Common myeloid progenitor, CD34-positive (primary cell): ENCODE measurements around the gene GATAD1.

Source experiments
- CTCF ChIA-PET: fragments of 350-600 bp; sonication (Branson Sonifier 250); formaldehyde crosslinking; loops from one replicate; lab custom pipeline; 2021; ENCODE audit warnings: antibody characterized with exemption; lab: Charles Lee
- POLR2A ChIA-PET: fragments of 350-600 bp; sonication (Branson Sonifier 250); formaldehyde crosslinking; loops from one replicate; lab custom pipeline; 2021; ENCODE audit warnings: antibody characterized with exemption; lab: Charles Lee
- DNase-seq, 3 donors: peaks; one replicate each; pipeline versions ENCODE4 v3.0.0 to v3.0.0-alpha.2; 2013
- H3K27ac ChIP-seq, 2 experiments: 1 replicate in 1 of 2; 2 replicates in 1 of 2; pipeline ENCODE4 v1.7.0; 2013; ENCODE audit warnings: inconsistent platforms in 2 of 2, low read length in 2 of 2, mild to moderate bottlenecking in 2 of 2, low read depth in 1 of 2, moderate library complexity in 1 of 2; ENCODE audit not compliant: severe bottlenecking in 2 of 2, insufficient read depth in 1 of 2, poor library complexity in 1 of 2
- H3K27me3 ChIP-seq, 5 experiments: replicated peaks in 2 of 5; 1 replicate in 3 of 5; 2 replicates in 2 of 5; pipeline versions ENCODE4 v1.6.1 to v1.7.0; 2013; ENCODE audit warnings: low read length in 4 of 5, mild to moderate bottlenecking in 2 of 5, moderate library complexity in 2 of 5, inconsistent platforms in 1 of 5; ENCODE audit not compliant: insufficient read depth in 5 of 5, control insufficient read depth in 4 of 5
- H3K36me3 ChIP-seq, 4 experiments: 1 replicate in 2 of 4; 2 replicates in 2 of 4; pipeline versions ENCODE4 v1.6.1 to v1.7.0; 2013; ENCODE audit warnings: low read length in 3 of 4, control low read depth in 1 of 4, mild to moderate bottlenecking in 1 of 4; ENCODE audit not compliant: control insufficient read depth in 4 of 4, insufficient read depth in 4 of 4
- H3K4me1 ChIP-seq, 4 experiments: 1 replicate in 3 of 4; 2 replicates in 1 of 4; pipeline versions ENCODE4 v1.6.1 to v1.7.1; 2013; ENCODE audit warnings: low read length in 3 of 4, mild to moderate bottlenecking in 3 of 4, control low read depth in 1 of 4, inconsistent platforms in 1 of 4, moderate library complexity in 1 of 4; ENCODE audit not compliant: control insufficient read depth in 4 of 4, insufficient read depth in 4 of 4; ENCODE audit errors: control extremely low read depth in 1 of 4
- H3K4me3 ChIP-seq, 7 experiments: 1 replicate in 4 of 7; 2 replicates in 3 of 7; pipeline versions ENCODE4 v1.5.1 to v1.7.0; 2013; ENCODE audit warnings: mild to moderate bottlenecking in 7 of 7, low read length in 6 of 7, moderate library complexity in 6 of 7, inconsistent platforms in 2 of 7, low read depth in 2 of 7, control low read depth in 1 of 7; ENCODE audit not compliant: insufficient read depth in 4 of 7, control insufficient read depth in 1 of 7; ENCODE audit errors: extremely low read depth in 1 of 7
- H3K9me3 ChIP-seq, 5 experiments: 1 replicate in 4 of 5; 2 replicates in 1 of 5; pipeline versions ENCODE4 v1.6.1 to v1.7.1; 2013; ENCODE audit warnings: low read length in 4 of 5, mild to moderate bottlenecking in 2 of 5, inconsistent platforms in 1 of 5, low read depth in 1 of 5, moderate library complexity in 1 of 5; ENCODE audit not compliant: control insufficient read depth in 4 of 5, insufficient read depth in 2 of 5; ENCODE audit errors: control extremely low read depth in 1 of 5
- WGBS: methylation state at CpG from one replicate; pipeline ENCODE4 v1.1.5; 2013; ENCODE audit not compliant: insufficient coverage; 5-methylcytosine and 5-hydroxymethylcytosine counted together

Gene GATAD1

DNA sequence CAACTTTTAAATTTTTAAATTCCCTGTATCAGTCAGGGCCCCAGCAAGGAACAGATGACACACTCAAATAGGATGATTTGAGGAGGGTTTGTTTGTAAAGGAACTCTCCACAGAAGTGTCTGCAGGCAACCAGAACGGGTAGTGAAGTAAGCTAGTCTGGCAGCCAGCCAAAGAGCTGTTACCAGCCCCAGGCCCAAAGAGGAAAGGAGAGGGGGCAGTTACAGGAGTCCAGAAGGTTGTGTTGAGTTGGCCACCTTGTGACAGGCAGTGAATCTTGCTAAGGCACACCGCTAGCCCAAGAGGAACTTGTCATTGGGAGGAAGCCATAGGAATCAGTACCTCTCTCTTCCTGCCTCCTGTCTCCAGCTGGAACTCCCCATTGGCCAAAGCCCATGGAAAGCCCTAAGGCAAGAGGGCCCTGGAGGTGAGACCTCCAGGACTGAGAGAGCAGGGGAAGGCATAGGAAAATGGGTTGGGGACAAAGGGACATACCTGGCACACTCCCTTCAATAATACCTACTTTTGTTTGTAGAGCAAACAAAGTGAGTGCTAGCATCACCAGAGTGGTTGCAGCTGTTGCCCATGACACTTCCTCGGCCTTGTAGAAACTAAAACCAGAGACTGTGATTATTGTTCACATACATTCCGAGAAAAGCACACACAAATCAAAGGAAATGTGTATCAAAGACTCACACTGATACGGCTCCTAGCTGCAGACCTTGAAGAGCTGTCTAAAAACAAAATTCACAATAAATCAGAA is 25.4 kb upstream of the GATAD1 start:
- no peak overlapping the region for H3K27ac ChIP-seq
- peaks cover 7 to 34% (median 25%) of the 10 kb centered on the region in 4 experiments for H3K4me1 ChIP-seq
- WGBS, result 45% methylated on average over 4 of the region's 5 CpGs
- H3K9me3 ChIP-seq, result no peaks in the 10 kb centered on the region
- ChIA-PET CTCF (interaction anchor here (1.0 to 2.4 kb wide), 3 partner anchors 9 to 26 kb away, joined by 3 to 13 read pairs (median 7); partner anchors contain the start of gene GATAD1), POLR2A (no interaction called here)
- DNase-seq, result peak in 2 of 3 donors; percentile 63 to 65
- no peaks in the 10 kb centered on the region for H3K27me3 ChIP-seq
- H3K36me3 ChIP-seq, result no peaks in the 10 kb centered on the region
- H3K4me3 ChIP-seq, result no peak overlapping the region

DNA sequence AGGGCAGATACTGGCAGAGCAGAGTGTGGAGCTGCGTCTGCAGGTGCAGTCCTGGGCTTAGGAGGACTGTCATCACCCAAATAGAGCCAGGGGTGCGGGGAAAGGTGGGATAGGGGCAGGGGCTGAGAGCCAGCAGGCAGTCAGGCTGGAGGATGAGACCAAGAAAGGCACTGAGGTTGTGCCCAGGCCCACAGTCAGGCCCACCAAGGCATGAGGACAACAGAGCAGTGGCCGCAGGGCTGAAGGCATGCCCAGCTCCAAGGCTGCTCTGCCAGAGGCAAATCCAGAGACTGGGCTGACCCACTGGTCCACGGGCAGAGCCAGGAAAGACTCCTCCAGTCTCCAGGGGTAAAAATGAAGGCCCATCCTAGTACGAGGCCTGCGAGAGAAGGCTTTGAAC is 24.4 kb upstream of the GATAD1 start:
- no peaks in the 10 kb centered on the region for H3K9me3 ChIP-seq
- no peaks in the 10 kb centered on the region for H3K36me3 ChIP-seq
- no peaks in the 10 kb centered on the region for H3K27me3 ChIP-seq
- peaks cover 7 to 34% (median 25%) of the 10 kb centered on the region in 4 experiments for H3K4me1 ChIP-seq
- no peak overlapping the region for H3K27ac ChIP-seq
- ChIA-PET CTCF (interaction anchor here (1.5 to 4.2 kb wide), 4 partner anchors 8 to 25 kb away, joined by 5 to 36 read pairs (median 10); partner anchors contain the start of gene GATAD1), POLR2A (no interaction called here)
- no peak overlapping the region for H3K4me3 ChIP-seq
- 100% methylated on average over 6 of the region's 6 CpGs for WGBS
- DNase-seq, result no peak

DNA sequence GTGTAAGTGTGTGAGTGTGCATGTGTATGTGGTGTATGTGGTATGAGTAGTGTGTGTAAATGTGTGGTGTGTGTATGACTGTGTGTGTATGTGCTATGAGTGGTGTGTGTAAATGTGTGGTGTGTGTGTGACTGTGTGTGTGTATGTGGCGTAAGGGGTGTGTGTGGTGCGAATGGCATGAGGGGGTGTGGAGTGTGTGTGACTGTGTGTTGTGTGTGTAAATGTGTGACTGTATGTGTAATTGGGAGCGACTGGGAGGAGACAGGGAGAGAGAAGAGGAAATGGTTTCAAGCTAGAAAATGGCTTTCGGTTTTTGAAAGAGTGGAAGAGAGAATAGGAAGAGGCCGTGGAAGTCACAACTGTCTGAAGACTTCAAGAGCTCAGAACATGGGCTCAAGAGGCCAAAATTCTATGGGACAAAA is 23.6 kb upstream of the GATAD1 start:
- peak overlapping the region in 1 of 2 experiments; percentile 36 for H3K27ac ChIP-seq
- peak in 1 of 3 donors; percentile 14 for DNase-seq
- peak overlapping the region in 2 of 7 experiments; percentile 65 to 86 for H3K4me3 ChIP-seq
- no peaks in the 10 kb centered on the region for H3K9me3 ChIP-seq
- WGBS, result 68% methylated on average over 5 of the region's 5 CpGs
- H3K27me3 ChIP-seq, result no peaks in the 10 kb centered on the region
- ChIA-PET POLR2A (no interaction called here), CTCF (interaction anchor here (0.6 to 4.2 kb wide), 13 partner anchors 9 to 460 kb away, joined by 3 to 36 read pairs (median 4); partner anchors contain the start of gene GATAD1)
- peaks cover 7 to 34% (median 25%) of the 10 kb centered on the region in 4 experiments for H3K4me1 ChIP-seq
- no peaks in the 10 kb centered on the region for H3K36me3 ChIP-seq

DNA sequence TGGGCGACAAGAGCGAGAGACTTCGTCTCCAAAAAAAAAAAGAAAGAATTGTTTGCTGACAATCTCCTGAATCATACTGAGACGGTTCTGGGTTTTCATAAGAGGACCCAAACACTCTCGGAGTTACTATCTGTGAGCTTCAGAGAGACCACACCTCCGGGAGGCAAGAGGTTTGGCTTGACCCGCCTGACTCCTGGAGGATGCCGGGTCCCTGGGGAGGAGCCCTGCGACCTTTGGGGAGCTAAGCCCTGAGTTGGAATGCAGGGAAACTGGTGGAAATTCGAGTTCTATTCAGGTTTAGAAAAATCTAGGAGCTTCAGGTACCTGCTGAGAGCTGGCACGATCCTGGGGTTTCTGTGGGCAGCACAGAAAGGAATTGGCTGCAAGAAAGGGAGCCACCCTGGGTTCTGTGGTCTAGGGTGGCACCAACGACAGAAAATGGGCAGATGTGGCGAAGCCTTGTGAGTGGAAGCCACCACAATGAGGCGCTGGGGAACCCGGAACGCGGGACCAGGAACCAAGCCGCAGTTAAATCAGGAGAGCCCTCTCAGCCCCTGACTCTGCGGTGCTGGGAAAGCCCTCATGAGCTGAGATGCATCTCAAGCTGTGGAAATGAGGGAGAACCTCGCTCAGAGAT is 21.9 kb upstream of the GATAD1 start:
- ChIA-PET POLR2A (no interaction called here), CTCF (interaction anchor here (1.0 to 4.2 kb wide), 7 partner anchors 10 to 103 kb away, joined by 3 to 36 read pairs (median 4); partner anchors contain the start of genes GATAD1, PEX1 and RBM48)
- H3K4me3 ChIP-seq, result peak overlapping the region in 3 of 7 experiments; percentile 32 to 86 (median 69)
- peaks cover 7 to 34% (median 25%) of the 10 kb centered on the region in 4 experiments for H3K4me1 ChIP-seq
- no peak overlapping the region for H3K27ac ChIP-seq
- DNase-seq, result peak; percentile 31 to 48 (median 43)
- no peaks in the 10 kb centered on the region for H3K9me3 ChIP-seq
- no peaks in the 10 kb centered on the region for H3K27me3 ChIP-seq
- H3K36me3 ChIP-seq, result no peaks in the 10 kb centered on the region
- WGBS, result 51% methylated on average over 19 of the region's 20 CpGs

DNA sequence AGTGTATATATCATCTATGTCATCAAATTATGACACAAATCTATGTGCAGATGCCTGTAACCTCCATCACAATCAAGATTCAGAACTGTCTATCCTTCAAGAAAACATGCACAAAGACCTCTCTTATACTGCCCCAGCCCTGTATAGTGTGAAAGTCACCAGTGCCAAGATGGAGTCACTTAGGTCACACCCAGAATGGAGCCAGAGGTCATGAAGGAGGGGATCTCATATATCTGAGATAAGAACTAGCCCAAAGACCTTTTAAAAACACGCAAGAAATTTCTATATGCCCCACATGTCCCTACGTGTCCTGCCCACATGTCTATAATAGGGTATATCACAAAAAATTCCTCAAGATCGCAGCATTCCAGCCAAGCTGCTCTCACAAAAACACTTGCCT is 20.1 kb upstream of the GATAD1 start:
- CTCF ChIA-PET, result no interaction called here
- H3K27ac ChIP-seq, result no peak overlapping the region
- H3K4me3 ChIP-seq, result no peak overlapping the region
- H3K4me1 ChIP-seq, result peaks cover 0 to 21% (median 15%) of the 10 kb centered on the region in 4 experiments
- no peaks in the 10 kb centered on the region for H3K9me3 ChIP-seq
- POLR2A ChIA-PET, result no interaction called here
- 100% methylated on average over 3 of the region's 3 CpGs for WGBS
- no peak for DNase-seq
- H3K27me3 ChIP-seq, result no peaks in the 10 kb centered on the region
- no peaks in the 10 kb centered on the region for H3K36me3 ChIP-seq

DNA sequence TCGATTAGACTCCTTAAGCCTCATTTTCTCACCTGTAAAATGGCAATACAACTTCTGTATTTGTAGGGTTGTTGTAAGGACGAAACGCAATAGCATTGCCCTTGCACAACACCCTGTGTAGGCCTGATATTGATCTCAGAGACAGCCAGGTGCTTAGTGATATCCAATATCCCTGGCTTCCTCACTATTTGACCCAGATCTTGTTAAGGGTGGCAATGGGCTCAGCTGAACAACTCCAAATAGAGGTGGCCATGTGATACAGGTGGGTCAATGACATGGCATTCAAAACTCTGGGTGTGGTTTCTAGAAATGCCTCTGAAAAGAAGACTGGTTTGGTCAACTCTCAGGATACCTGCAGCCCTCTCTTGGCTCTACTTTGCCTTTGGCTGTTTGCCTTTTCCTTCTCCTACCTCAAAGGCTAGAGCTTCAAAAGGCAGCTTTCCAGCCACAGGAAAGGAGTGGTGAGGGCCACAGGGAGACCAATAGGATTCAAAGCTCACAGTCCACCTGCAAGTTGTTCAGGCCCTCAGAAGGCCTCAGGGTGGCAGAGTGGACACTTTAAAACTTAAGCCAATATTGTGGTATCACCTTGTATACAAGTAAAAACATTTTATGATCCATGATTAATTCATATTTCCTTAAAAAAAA is 14.9 kb upstream of the GATAD1 start:
- ChIA-PET CTCF (interaction anchor here (0.7 to 1.5 kb wide), 2 partner anchors 15 to 73 kb away, joined by 3 to 4 read pairs; partner anchors contain the start of gene GATAD1), POLR2A (no interaction called here)
- no peaks in the 10 kb centered on the region for H3K36me3 ChIP-seq
- DNase-seq, result no peak
- H3K9me3 ChIP-seq, result no peaks in the 10 kb centered on the region
- no peak overlapping the region for H3K4me3 ChIP-seq
- no peaks in the 10 kb centered on the region for H3K4me1 ChIP-seq
- WGBS, result no CpG with 5 or more reads among the region's 3 CpGs
- no peaks in the 10 kb centered on the region for H3K27me3 ChIP-seq
- no peak overlapping the region for H3K27ac ChIP-seq
